CD4-positive, alpha-beta T cell treated with Interferon gamma for 1 hour (primary cell): ENCODE data around the gene MYBPH.

Source experiments
- DNase-seq: peaks from one replicate; pipeline ENCODE4 v3.0.0-alpha.2; 2020

MYBPH gene

DNA sequence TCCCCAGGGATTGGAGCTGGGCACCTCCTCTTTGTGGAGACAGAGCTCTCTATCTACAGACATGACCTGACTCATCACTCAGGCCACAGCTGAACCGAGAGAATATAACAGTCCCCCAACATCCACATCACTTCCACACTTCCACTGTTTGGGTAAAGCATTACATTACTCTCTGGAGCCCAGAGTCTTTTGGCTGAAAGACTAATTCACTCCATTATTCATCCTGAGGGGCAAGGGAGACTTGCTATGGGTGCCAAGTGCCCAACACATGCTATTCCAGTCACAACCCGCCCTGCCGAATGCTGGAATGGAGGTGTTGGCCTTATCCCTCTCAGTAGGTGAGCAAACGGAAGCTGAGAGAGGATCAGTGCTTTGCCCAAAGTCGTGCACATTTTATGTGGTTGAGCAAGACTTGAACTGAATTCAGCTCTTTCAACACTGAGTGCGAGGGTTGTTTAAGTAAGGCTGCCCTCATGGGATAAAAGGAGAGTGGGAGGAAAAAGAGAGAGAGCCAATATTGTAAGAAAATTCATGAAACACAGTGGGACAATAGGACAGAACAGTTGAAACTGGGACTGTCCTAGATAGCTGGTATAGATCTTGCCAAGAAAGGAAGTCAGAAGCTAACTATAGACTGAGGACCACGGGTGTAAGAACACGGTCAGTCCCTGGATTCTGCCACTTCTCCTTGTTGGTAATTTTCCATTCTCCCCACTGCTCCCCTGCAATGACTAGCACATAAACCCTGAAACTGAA is 24.4 kb upstream of the MYBPH start:
- no peak for DNase-seq

- no peak for DNase-seq
Observed at GRCh38 chr1:203199481-203199815, 23.8 kb upstream of the MYBPH start.

- no peak for DNase-seq
Observed at GRCh38 chr1:203199002-203199401, 23.4 kb upstream of the MYBPH start.

DNA sequence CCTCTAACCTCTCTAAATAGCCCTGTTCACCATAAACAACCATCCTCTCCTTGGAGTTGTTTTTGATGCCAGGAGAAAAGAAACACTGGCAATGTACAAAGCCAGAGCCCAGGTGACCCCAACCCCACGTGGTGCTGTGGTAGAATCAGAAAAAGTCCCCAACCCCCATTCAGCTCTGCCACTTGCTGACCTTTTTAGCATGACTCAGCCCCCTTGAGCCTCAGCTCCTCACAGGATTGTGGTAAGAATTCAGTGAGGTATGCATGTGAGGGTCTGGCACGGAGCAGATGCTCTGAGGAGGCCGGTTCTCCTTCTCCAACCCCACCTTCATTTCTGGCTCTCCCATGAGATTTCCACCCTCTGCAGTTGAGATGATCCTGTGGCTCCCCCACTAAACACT is 22.0 kb upstream of the MYBPH start:
- DNase-seq = no peak

GRCh38 chr1:203196371-203196770 is 20.7 kb upstream of the MYBPH start:
- DNase-seq = no peak

GRCh38 chr1:203190949-203191348 is 15.3 kb upstream of the MYBPH start:
- no peak for DNase-seq

DNA sequence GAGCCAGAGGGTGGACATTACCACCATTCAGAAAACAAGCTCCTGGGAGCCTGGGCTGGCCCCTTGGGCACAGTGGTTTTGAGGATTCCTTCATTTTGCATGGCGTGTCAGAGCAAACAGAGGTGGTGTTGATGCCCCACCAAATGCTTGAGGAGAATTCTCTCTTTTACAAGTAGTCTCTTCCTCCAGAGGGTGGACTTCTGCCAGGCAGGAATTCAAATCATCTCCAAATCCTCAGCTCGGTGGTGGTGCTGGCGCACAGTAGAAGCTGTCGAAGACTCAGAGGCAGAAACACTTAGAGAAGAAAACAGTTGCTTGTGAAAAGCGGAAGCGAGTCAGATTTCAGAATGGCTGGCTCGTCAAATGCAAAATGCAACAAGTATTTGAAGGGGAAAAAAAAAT is 14.3 kb upstream of the MYBPH start:
- DNase-seq = no peak

DNA sequence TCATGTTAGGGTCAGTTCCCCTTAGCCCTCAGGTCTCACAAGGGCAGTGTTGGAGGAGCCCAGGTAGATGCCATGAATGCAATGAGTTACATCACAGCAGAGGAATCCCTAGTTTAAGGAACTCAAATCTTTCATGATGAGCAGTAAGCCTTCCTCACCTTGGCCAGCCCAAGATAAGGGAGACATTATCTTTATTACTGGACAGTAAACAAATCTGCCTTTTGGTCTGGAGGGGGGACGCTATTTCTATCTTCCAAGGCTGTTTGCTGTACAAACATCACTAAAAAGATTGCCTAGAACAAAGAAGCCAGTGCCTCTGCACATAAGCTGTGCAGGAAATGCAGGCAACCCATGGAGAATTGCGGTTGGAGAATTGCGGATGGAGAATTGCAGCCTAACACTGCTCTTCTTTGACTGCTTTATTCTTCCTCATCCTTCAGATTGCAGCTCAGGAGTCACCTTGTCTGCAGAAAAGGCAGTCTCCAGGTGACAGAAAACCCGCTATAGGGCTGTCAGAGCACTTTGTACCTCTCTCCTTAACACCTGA is 13.1 kb upstream of the MYBPH start:
- DNase-seq = no peak

DNA sequence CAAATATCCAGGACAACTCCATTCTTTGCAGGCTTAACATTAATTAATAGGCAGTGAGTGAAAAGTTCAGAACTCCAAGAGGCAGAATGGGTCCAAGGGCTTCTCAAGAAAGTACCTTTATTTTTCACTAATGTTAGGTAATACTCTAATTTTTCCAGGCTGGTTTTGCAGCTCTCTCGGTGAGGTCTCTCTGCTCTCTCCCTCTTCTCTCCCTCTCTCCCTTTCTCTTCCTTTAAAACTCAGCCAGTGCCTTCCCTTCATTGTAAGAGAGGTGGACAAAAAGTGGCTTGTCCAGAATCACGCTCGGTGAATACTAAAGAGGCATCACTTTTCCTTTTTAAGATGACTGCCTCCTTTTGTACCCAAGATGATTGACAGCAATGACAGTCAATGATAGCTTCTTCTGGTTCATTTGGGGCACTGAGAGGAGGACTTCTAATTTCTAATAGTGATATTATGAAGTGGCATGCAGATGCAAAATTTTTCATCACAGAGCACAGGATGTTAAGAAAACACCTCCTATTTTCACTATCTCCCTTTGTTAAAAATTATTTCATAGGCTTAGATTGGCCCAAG is 12.2 kb upstream of the MYBPH start:
- no peak for DNase-seq

GRCh38 chr1:203187304-203187685 is 11.7 kb upstream of the MYBPH start:
- DNase-seq = no peak

GRCh38 chr1:203186446-203187303 is 11.0 kb upstream of the MYBPH start, which contains the start of gene CHI3L1:
Gene CHI3L1, minus strand, starts transcription at chr1:203186704. Its CDS starts 81 bp downstream, at chr1:203186623.
- peak; percentile 11 for DNase-seq

GRCh38 chr1:203186091-203186445 is 10.4 kb upstream of the MYBPH start:
- no peak for DNase-seq

GRCh38 chr1:203185585-203185984 is 10.0 kb upstream of the MYBPH start:
- DNase-seq = no peak

DNA sequence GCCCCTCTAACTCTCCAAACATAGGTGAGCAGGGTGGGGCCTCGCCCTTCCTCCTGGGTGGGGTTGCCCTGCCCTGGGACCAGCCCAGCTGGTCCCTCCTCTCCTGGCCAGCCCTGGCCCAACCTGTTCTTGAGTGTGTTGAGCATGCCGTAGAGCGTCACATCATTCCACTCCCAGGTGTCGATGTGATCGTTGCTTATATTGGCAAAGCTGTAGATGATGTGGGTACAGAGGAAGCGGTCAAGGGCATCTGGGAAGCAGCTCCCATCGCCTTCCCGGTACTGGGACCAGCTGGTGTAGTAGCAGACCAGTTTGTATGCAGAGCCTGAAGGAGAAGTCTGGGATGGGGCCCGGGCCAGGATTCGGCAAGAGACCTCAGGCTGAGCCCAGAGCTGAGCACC is 9.4 kb upstream of the MYBPH start:
- DNase-seq = no peak

- no peak for DNase-seq
Observed at GRCh38 chr1:203184467-203184866, 8.8 kb upstream of the MYBPH start.

DNA sequence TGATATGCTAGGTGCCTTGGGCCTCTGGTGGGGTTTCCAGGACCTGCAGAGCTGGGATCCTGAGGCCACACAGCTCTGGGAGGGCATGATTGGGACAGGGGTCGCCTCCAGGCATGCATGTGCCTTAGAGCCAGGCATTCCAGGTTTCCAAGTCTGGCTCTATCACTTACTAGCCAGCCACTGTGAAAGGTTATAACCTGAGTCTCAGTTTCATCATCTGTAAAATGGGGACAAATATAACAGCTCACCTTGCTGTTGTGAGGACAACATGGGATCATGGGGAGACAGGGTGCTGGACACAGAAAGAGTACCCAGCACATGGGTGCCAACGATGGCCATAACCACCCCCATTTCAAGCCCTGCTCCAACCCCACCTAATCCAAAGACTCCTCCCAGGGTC is 8.2 kb upstream of the MYBPH start:
- DNase-seq = no peak

GRCh38 chr1:203182387-203182953 is 6.8 kb upstream of the MYBPH start:
- no peak for DNase-seq

GRCh38 chr1:203181586-203182386 is 6.2 kb upstream of the MYBPH start:
- no peak for DNase-seq

DNA sequence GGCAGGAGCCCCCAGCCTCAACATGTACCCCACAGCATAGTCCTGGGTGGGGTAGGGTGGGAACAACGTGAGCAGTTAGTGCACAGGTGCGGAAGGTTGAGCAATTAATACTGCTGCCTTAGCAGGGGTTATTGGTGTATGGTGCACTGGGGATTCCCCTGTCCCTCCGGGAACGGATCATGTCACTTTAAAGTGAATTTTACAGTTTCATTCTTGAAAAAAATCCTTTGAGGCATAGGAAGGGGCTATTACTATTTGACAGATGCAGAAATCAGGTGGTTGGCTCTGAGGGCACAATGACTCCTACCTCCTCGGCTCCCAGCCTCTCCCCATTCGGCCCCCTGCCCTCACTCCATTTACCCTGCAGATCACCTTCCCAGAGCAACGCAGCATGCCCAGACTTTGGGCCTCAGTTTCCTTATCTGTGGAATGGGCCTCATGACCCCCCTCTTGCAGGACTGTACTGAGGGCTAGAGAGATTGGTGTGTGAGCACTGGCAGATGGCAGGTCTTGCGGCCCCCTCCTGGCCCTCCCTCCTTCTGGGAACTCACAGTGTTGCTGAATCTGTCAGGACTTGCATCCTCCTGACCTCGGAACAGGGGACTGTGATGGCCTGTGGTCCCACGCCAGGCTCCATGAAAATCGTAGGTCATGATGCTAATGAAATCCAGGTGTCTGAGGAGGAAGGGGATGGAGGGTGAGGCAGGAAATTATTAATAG is 5.1 kb upstream of the MYBPH start:
- no peak for DNase-seq

DNA sequence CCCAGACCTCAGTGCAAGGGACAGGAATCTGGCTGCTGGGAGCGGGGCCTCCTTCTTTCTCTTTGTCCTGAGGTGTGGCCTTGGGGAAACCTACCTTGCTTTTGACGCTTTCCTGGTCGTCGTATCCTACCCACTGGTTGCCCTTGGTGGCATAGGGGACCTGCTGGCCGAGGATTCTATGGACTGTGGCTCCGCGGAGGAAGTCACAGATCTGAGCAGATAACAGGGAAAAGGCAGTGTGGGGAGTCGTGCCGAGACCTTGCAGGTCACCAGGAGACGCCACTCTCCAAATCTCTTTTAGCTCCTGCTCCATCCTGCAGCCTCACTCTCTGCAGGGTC is 4.0 kb upstream of the MYBPH start:
- no peak for DNase-seq

DNA sequence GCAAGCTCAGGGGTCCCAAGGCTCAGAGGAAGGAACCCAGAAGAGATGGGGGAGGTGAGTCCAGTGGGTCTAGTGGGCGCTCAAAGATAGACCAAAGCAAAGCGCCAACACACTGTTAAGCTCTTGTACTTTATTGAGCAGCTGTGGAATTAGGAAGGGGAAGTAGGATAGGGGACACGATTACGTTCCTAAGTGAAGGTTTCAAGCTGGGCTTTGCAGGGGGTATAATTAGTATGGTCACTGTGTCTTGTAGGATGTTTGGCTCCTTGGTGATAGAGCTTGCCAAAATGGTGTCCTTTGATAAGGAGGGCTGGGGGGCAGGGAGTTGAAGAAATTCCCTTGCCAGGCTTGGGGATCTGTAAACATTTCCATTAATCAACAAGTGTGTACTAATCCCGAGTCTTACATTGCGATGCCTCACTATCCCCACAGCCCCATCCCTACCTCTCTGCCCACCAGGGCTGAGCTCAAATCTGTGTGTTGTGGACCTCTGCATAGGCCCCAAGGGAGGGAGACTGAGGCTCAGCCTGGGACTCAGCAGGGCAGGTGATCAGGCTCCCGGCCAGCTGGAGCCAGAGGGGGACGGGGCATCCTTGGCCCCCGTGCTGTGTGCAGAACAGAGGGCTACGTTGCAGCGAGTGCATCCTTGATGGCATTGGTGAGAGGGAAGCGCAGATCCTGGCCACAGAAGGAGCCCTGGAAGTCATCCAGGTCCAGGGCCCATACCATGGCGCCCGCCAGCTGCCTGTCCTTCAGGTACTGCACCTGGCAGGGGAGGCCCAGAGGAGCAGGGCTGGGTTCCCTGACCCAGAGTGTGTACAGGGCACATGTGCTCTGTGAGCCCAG is 3.4 kb upstream of the MYBPH start:
- no peak for DNase-seq
